Skeletal muscle tissue (tissue), 4 donors: ENCODE measurements around the gene PSMA3. TPM values are rescaled to one million over a fixed set of nuclear protein-coding genes. Genes with fewer than 3 reads are reported as not detected.

ENCODE experiments used
- H3K27ac ChIP-seq: one replicate; pipeline ENCODE4 v1.7.0; 2013; ENCODE audit warnings: mild to moderate bottlenecking, low read depth, low read length, inconsistent platforms
- H3K27me3 ChIP-seq, 3 donors: one replicate each; pipeline ENCODE4 v1.7.0; 2013; ENCODE audit warnings: low read length in 3 of 3; ENCODE audit not compliant: control insufficient read depth in 3 of 3, insufficient read depth in 3 of 3
- H3K36me3 ChIP-seq, 3 donors: one replicate each; pipeline ENCODE4 v1.7.0; 2013; ENCODE audit warnings: low read length in 3 of 3; ENCODE audit not compliant: control insufficient read depth in 3 of 3, insufficient read depth in 3 of 3
- H3K4me1 ChIP-seq, 3 donors: one replicate each; pipeline ENCODE4 v1.7.0; 2013; ENCODE audit warnings: low read length in 3 of 3, mild to moderate bottlenecking in 3 of 3; ENCODE audit not compliant: control insufficient read depth in 3 of 3, insufficient read depth in 3 of 3
- H3K4me3 ChIP-seq, 3 donors: one replicate each; pipeline ENCODE4 v1.7.0; 2013; ENCODE audit warnings: low read length in 3 of 3
- H3K9ac ChIP-seq, 3 donors: one replicate each; pipeline ENCODE4 v1.7.0; 2013; ENCODE audit warnings: low read length in 3 of 3, mild to moderate bottlenecking in 3 of 3, moderate library complexity in 2 of 3, low read depth in 1 of 3
- H3K9me3 ChIP-seq, 3 donors: one replicate each; pipeline ENCODE4 v1.7.0; 2013; ENCODE audit warnings: low read length in 3 of 3; ENCODE audit not compliant: control insufficient read depth in 3 of 3
- total RNA-seq: library from RNA; depleted of rRNA; stranded (reverse); fragments of >200 nt; gene quantifications from one replicate; pipeline ENCODE4 v1.2.3, GENCODE V29; 2014
- donor health status: Osteomylitis.

The PSMA3 gene
- total RNA-seq, 1 donor from 2014 or later: 39.1 TPM

GRCh38 chr14:58265401-58265800, 20.8 kb downstream of the PSMA3 start:
- H3K9me3 ChIP-seq: no peaks in the 10 kb centered on the region
- H3K27ac ChIP-seq: no peak overlapping the region
- no peak overlapping the region for H3K9ac ChIP-seq
- H3K4me3 ChIP-seq: no peak overlapping the region
- no peaks in the 10 kb centered on the region for H3K27me3 ChIP-seq
- no peaks in the 10 kb centered on the region for H3K4me1 ChIP-seq
- peaks cover 41 to 83% (median 75%) of the 10 kb centered on the region in 3 donors for H3K36me3 ChIP-seq

GRCh38 chr14:58270628-58271027, 26.0 kb downstream of the PSMA3 start:
- no peaks in the 10 kb centered on the region for H3K9me3 ChIP-seq
- no peak overlapping the region for H3K9ac ChIP-seq
- H3K4me3 ChIP-seq: no peak overlapping the region
- peaks cover 36 to 78% (median 72%) of the 10 kb centered on the region in 3 donors for H3K36me3 ChIP-seq
- no peaks in the 10 kb centered on the region for H3K4me1 ChIP-seq
- no peaks in the 10 kb centered on the region for H3K27me3 ChIP-seq
- no peak overlapping the region for H3K27ac ChIP-seq

- H3K27ac ChIP-seq: no peak overlapping the region
Measured at GRCh38 chr14:58272588-58273372, 28.1 kb downstream of the PSMA3 start.

GRCh38 chr14:58274881-58275280, 30.2 kb downstream of the PSMA3 start:
- H3K27ac ChIP-seq: no peak overlapping the region
- H3K9ac ChIP-seq: no peak overlapping the region
- peaks cover 0 to 2% (median 0%) of the 10 kb centered on the region in 3 donors for H3K4me1 ChIP-seq
- no peaks in the 10 kb centered on the region for H3K27me3 ChIP-seq
- H3K9me3 ChIP-seq: no peaks in the 10 kb centered on the region
- H3K36me3 ChIP-seq: peaks cover 20 to 60% (median 45%) of the 10 kb centered on the region in 3 donors
- H3K4me3 ChIP-seq: no peak overlapping the region

More at GRCh38 chr14:58272588-58273372, 28.1 kb downstream of the PSMA3 start:
- no peaks in the 10 kb centered on the region for H3K27me3 ChIP-seq
- H3K4me3 ChIP-seq: no peak overlapping the region
- H3K4me1 ChIP-seq: no peaks in the 10 kb centered on the region
- no peak overlapping the region for H3K9ac ChIP-seq
- H3K36me3 ChIP-seq: peaks cover 29 to 66% (median 58%) of the 10 kb centered on the region in 3 donors
- H3K9me3 ChIP-seq: no peaks in the 10 kb centered on the region

GRCh38 chr14:58275527-58276190, 31.0 kb downstream of the PSMA3 start:
- no peak overlapping the region for H3K27ac ChIP-seq
- peaks cover 0 to 5% (median 3%) of the 10 kb centered on the region in 3 donors for H3K4me1 ChIP-seq
- no peak overlapping the region for H3K4me3 ChIP-seq
- no peaks in the 10 kb centered on the region for H3K9me3 ChIP-seq
- H3K9ac ChIP-seq: peak overlapping the region in 1 of 3 donors; percentile 16
- peaks cover 19 to 53% (median 39%) of the 10 kb centered on the region in 3 donors for H3K36me3 ChIP-seq
- H3K27me3 ChIP-seq: no peaks in the 10 kb centered on the region

GRCh38 chr14:58276208-58276607, 31.6 kb downstream of the PSMA3 start:
- H3K4me1 ChIP-seq: peaks cover 4 to 11% (median 6%) of the 10 kb centered on the region in 3 donors
- no peak overlapping the region for H3K9ac ChIP-seq
- H3K36me3 ChIP-seq: peaks cover 17 to 48% (median 36%) of the 10 kb centered on the region in 3 donors
- no peaks in the 10 kb centered on the region for H3K9me3 ChIP-seq
- no peak overlapping the region for H3K27ac ChIP-seq
- H3K4me3 ChIP-seq: no peak overlapping the region
- no peaks in the 10 kb centered on the region for H3K27me3 ChIP-seq

GRCh38 chr14:58278177-58278576, 33.5 kb downstream of the PSMA3 start:
- Histone ChIP-seq H3K4me3 (no peak overlapping the region), H3K4me1 (peaks cover 12 to 26% (median 20%) of the 10 kb centered on the region in 3 donors), H3K27me3 (no peaks in the 10 kb centered on the region), H3K9me3 (no peaks in the 10 kb centered on the region), H3K27ac (no peak overlapping the region), H3K36me3 (peaks cover 5 to 31% (median 18%) of the 10 kb centered on the region in 3 donors), H3K9ac (no peak overlapping the region)

GRCh38 chr14:58280954-58281787, 36.5 kb downstream of the PSMA3 start:
- Histone ChIP-seq H3K9me3 (no peaks in the 10 kb centered on the region), H3K4me3 (no peak overlapping the region), H3K27me3 (no peaks in the 10 kb centered on the region), H3K4me1 (peaks cover 19 to 36% (median 28%) of the 10 kb centered on the region in 3 donors), H3K36me3 (peaks cover 2 to 32% (median 22%) of the 10 kb centered on the region in 3 donors), H3K9ac (peak overlapping the region in 1 of 3 donors; percentile 37), H3K27ac (peak overlapping the region; percentile 67)

- Histone ChIP-seq H3K9me3 (no peaks in the 10 kb centered on the region), H3K4me3 (no peak overlapping the region), H3K4me1 (peaks cover 19 to 36% (median 28%) of the 10 kb centered on the region in 3 donors), H3K27ac (peak overlapping the region; percentile 67), H3K27me3 (no peaks in the 10 kb centered on the region), H3K9ac (no peak overlapping the region), H3K36me3 (peaks cover 2 to 32% (median 22%) of the 10 kb centered on the region in 3 donors)
Measured at GRCh38 chr14:58281969-58282368, 37.3 kb downstream of the PSMA3 start.
